Common myeloid progenitor, CD34-positive (primary cell): ENCODE data around the gene KANK4.
A peak's percentile ranks its signal among the peaks of the same experiment; 100 is the strongest.

Source experiments
- CTCF ChIA-PET: fragments of 350-600 bp; sonication (Branson Sonifier 250); formaldehyde crosslinking; loops from one replicate; lab custom pipeline; 2021; ENCODE audit warnings: antibody characterized with exemption; lab: Charles Lee
- POLR2A ChIA-PET: fragments of 350-600 bp; sonication (Branson Sonifier 250); formaldehyde crosslinking; loops from one replicate; lab custom pipeline; 2021; ENCODE audit warnings: antibody characterized with exemption; lab: Charles Lee
- DNase-seq, 3 donors: peaks; one replicate each; pipeline versions ENCODE4 v3.0.0 to v3.0.0-alpha.2; 2013
- H3K27ac ChIP-seq, 2 experiments: 1 replicate in 1 of 2; 2 replicates in 1 of 2; pipeline ENCODE4 v1.7.0; 2013; ENCODE audit warnings: inconsistent platforms in 2 of 2, low read length in 2 of 2, mild to moderate bottlenecking in 2 of 2, low read depth in 1 of 2, moderate library complexity in 1 of 2; ENCODE audit not compliant: severe bottlenecking in 2 of 2, insufficient read depth in 1 of 2, poor library complexity in 1 of 2
- H3K27me3 ChIP-seq, 5 experiments: replicated peaks in 2 of 5; 1 replicate in 3 of 5; 2 replicates in 2 of 5; pipeline versions ENCODE4 v1.6.1 to v1.7.0; 2013; ENCODE audit warnings: low read length in 4 of 5, mild to moderate bottlenecking in 2 of 5, moderate library complexity in 2 of 5, inconsistent platforms in 1 of 5; ENCODE audit not compliant: insufficient read depth in 5 of 5, control insufficient read depth in 4 of 5
- H3K36me3 ChIP-seq, 4 experiments: 1 replicate in 2 of 4; 2 replicates in 2 of 4; pipeline versions ENCODE4 v1.6.1 to v1.7.0; 2013; ENCODE audit warnings: low read length in 3 of 4, control low read depth in 1 of 4, mild to moderate bottlenecking in 1 of 4; ENCODE audit not compliant: control insufficient read depth in 4 of 4, insufficient read depth in 4 of 4
- H3K4me1 ChIP-seq, 4 experiments: 1 replicate in 3 of 4; 2 replicates in 1 of 4; pipeline versions ENCODE4 v1.6.1 to v1.7.1; 2013; ENCODE audit warnings: low read length in 3 of 4, mild to moderate bottlenecking in 3 of 4, control low read depth in 1 of 4, inconsistent platforms in 1 of 4, moderate library complexity in 1 of 4; ENCODE audit not compliant: control insufficient read depth in 4 of 4, insufficient read depth in 4 of 4; ENCODE audit errors: control extremely low read depth in 1 of 4
- H3K4me3 ChIP-seq, 7 experiments: 1 replicate in 4 of 7; 2 replicates in 3 of 7; pipeline versions ENCODE4 v1.5.1 to v1.7.0; 2013; ENCODE audit warnings: mild to moderate bottlenecking in 7 of 7, low read length in 6 of 7, moderate library complexity in 6 of 7, inconsistent platforms in 2 of 7, low read depth in 2 of 7, control low read depth in 1 of 7; ENCODE audit not compliant: insufficient read depth in 4 of 7, control insufficient read depth in 1 of 7; ENCODE audit errors: extremely low read depth in 1 of 7
- H3K9me3 ChIP-seq, 5 experiments: 1 replicate in 4 of 5; 2 replicates in 1 of 5; pipeline versions ENCODE4 v1.6.1 to v1.7.1; 2013; ENCODE audit warnings: low read length in 4 of 5, mild to moderate bottlenecking in 2 of 5, inconsistent platforms in 1 of 5, low read depth in 1 of 5, moderate library complexity in 1 of 5; ENCODE audit not compliant: control insufficient read depth in 4 of 5, insufficient read depth in 2 of 5; ENCODE audit errors: control extremely low read depth in 1 of 5
- WGBS: methylation state at CpG from one replicate; pipeline ENCODE4 v1.1.5; 2013; ENCODE audit not compliant: insufficient coverage; 5-methylcytosine and 5-hydroxymethylcytosine counted together

Gene KANK4

DNA sequence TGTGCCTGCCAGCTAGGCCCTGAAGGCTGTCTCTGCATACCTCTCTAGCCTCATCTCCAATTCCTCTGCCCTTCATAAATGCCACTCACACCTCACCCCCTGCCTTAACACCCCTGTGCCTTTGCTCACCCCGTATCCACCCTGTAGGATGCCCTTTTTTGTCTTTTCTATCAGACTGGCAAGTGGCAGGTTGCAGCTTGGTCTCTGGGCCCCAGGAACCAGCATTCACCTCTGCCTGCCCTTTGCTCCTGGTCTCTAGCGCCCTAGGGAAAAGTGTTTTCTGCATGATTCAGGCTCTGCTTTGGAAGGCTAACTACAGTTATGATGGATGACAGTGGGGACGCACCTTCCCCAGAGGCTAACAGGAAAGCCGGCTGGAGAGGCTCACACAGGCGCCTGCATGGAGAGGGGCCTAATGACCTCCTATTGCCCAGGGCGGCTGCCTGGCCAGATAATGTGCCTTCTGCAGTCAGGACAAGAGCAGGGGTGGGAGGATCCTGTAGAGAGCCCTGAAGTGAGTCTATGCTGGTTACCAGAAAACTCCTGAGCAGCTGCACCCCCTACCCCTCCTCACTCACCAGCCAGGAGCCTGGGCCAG, 11.2 kb downstream of the KANK4 start:
- no peaks in the 10 kb centered on the region for H3K36me3 ChIP-seq
- ChIA-PET CTCF (no interaction called here), POLR2A (no interaction called here)
- H3K27me3 ChIP-seq: no peaks in the 10 kb centered on the region
- WGBS: 84% methylated on average over 5 of the region's 6 CpGs
- no peak overlapping the region for H3K4me3 ChIP-seq
- H3K4me1 ChIP-seq: peaks cover 0 to 3% (median 0%) of the 10 kb centered on the region in 4 experiments
- H3K27ac ChIP-seq: no peak overlapping the region
- no peaks in the 10 kb centered on the region for H3K9me3 ChIP-seq
- no peak for DNase-seq

DNA sequence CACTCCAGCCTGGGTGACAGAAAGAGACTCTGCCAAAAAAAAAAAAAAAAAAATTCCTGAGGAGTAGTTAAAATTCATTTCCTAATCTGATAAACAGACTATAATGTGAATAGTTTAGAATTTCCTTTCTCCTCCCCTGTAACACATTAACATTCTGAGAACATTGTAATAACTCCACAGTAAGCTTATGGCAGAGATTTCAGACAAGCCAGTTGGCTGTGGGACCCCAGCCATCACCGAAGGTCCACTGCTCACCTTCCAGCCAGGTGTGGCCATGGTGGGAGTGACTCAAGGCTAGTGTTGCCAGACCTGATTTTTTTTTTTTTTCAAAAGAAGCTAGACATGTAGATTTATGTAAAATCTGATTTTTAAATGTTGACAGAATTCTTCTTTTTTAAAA, 11.8 kb downstream of the KANK4 start:
- no peaks in the 10 kb centered on the region for H3K36me3 ChIP-seq
- ChIA-PET CTCF (no interaction called here), POLR2A (interaction anchor here (0.6 kb wide), 1 partner anchor 22 kb away, joined by 3 read pairs; no protein-coding TSS in a partner anchor)
- no peaks in the 10 kb centered on the region for H3K9me3 ChIP-seq
- H3K27me3 ChIP-seq: no peaks in the 10 kb centered on the region
- WGBS: 100% methylated on average over 1 of the region's 1 CpG
- H3K27ac ChIP-seq: no peak overlapping the region
- peaks cover 0 to 3% (median 0%) of the 10 kb centered on the region in 4 experiments for H3K4me1 ChIP-seq
- no peak for DNase-seq
- no peak overlapping the region for H3K4me3 ChIP-seq

DNA sequence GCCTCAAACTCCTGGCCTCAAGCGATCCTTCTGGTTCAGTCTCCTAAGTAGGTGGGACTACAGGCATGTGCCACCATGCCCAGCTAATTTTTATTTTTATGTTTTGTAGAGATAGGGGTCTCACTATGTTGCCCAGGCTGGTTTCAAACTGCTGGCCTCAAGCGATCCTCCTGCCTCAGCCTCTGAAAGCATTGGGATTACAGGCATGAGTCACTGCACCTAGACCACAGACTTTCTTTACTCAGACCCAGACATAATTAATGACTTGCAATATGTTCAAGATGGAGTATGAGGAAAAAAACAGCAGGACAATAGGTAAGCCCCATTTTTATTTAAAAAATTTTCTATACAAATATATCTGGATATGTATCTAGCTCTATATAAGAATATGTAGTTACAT, 13.2 kb downstream of the KANK4 start:
- Histone ChIP-seq H3K4me3 (no peak overlapping the region), H3K27ac (no peak overlapping the region), H3K4me1 (no peaks in the 10 kb centered on the region), H3K36me3 (no peaks in the 10 kb centered on the region), H3K27me3 (no peaks in the 10 kb centered on the region), H3K9me3 (no peaks in the 10 kb centered on the region)
- CTCF ChIA-PET: no interaction called here
- 100% methylated on average over 1 of the region's 2 CpGs for WGBS
- POLR2A ChIA-PET: no interaction called here
- DNase-seq: peak in 2 of 3 donors; percentile 21 to 33

- Histone ChIP-seq H3K27me3 (no peaks in the 10 kb centered on the region), H3K36me3 (no peaks in the 10 kb centered on the region), H3K4me1 (no peaks in the 10 kb centered on the region), H3K27ac (no peak overlapping the region), H3K4me3 (no peak overlapping the region), H3K9me3 (no peaks in the 10 kb centered on the region)
- POLR2A ChIA-PET: interaction anchor here (0.5 kb wide), 1 partner anchor 1832 kb away, joined by 3 read pairs; no protein-coding TSS in a partner anchor
- WGBS: 97% methylated on average over 5 of the region's 7 CpGs
- DNase-seq: no peak
- CTCF ChIA-PET: no interaction called here
These were observed 14.3 kb downstream of the KANK4 start for GRCh38 chr1:62304975-62305374.

GRCh38 chr1:62304515-62304914, 14.7 kb downstream of the KANK4 start:
- Histone ChIP-seq H3K4me1 (no peaks in the 10 kb centered on the region), H3K9me3 (no peaks in the 10 kb centered on the region), H3K4me3 (no peak overlapping the region), H3K36me3 (no peaks in the 10 kb centered on the region), H3K27me3 (no peaks in the 10 kb centered on the region), H3K27ac (no peak overlapping the region)
- WGBS: 99% methylated on average over 7 of the region's 7 CpGs
- ChIA-PET CTCF (no interaction called here), POLR2A (interaction anchor here (0.5 kb wide), 1 partner anchor 1832 kb away, joined by 3 read pairs; no protein-coding TSS in a partner anchor)
- DNase-seq: no peak

DNA sequence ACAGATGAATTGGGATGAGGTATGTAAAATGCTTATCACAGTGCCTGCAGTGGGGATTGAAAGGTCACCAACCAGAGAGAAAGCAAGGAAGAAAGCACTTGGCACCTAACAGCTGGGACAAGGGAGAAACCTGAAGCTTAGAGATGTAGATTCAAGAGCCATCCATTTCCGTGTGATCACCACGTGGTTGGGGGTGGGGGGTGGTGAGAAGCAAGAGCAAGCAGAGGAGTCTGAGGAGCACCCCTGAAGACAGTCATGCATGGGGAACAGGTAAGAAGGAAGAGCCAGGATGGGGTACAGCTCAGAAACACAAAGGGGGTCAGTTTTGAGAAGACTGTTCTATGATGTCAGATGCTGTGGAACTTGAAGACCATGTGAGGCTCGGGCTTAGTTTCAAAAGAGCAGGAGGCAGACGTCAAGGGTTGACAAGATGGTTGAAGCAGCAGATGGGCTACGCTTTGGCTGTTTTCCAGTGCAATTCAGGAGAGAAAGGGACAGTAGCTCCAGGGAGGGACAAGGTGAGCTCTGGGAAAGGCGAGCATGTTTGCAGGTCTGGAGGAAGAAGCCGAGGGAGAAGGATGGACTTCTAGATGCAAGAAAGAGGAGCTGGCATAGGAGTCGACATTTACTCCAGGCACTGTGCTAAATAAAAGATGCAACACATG, 17.4 kb downstream of the KANK4 start:
- H3K4me1 ChIP-seq: no peaks in the 10 kb centered on the region
- H3K27ac ChIP-seq: no peak overlapping the region
- H3K36me3 ChIP-seq: no peaks in the 10 kb centered on the region
- DNase-seq: no peak
- no peaks in the 10 kb centered on the region for H3K9me3 ChIP-seq
- CTCF ChIA-PET: no interaction called here
- WGBS: 92% methylated on average over 7 of the region's 8 CpGs
- H3K27me3 ChIP-seq: no peaks in the 10 kb centered on the region
- POLR2A ChIA-PET: no interaction called here
- no peak overlapping the region for H3K4me3 ChIP-seq

- CTCF ChIA-PET: interaction anchor here (0.6 to 2.7 kb wide), 3 partner anchors 12 to 32 kb away, joined by 3 to 14 read pairs (median 3); no protein-coding TSS in a partner anchor
- 98% methylated on average over 8 of the region's 8 CpGs for WGBS
- no peaks in the 10 kb centered on the region for H3K27me3 ChIP-seq
- H3K36me3 ChIP-seq: no peaks in the 10 kb centered on the region
- H3K9me3 ChIP-seq: no peaks in the 10 kb centered on the region
- no peak for DNase-seq
- H3K4me1 ChIP-seq: peaks cover 2 to 15% (median 11%) of the 10 kb centered on the region in 4 experiments
- no peak overlapping the region for H3K27ac ChIP-seq
- H3K4me3 ChIP-seq: no peak overlapping the region
- POLR2A ChIA-PET: no interaction called here
These were observed 19.6 kb downstream of the KANK4 start for GRCh38 chr1:62299426-62300200.
